DMS 273 treated with DMSO at 0.1 percent for 48 hours (cell line): ENCODE results near the gene KRT6C.
"Not testable (repeated sequence)": the region's sequence is repeated elsewhere in the genome, so short reads cannot be mapped to it uniquely, and the experiment has no call there.

ENCODE experiments used
- DNase-seq: peaks from one replicate; lab custom pipeline; 2025; lab: John Stamatoyannopoulos, UW

Gene KRT6C

DNA sequence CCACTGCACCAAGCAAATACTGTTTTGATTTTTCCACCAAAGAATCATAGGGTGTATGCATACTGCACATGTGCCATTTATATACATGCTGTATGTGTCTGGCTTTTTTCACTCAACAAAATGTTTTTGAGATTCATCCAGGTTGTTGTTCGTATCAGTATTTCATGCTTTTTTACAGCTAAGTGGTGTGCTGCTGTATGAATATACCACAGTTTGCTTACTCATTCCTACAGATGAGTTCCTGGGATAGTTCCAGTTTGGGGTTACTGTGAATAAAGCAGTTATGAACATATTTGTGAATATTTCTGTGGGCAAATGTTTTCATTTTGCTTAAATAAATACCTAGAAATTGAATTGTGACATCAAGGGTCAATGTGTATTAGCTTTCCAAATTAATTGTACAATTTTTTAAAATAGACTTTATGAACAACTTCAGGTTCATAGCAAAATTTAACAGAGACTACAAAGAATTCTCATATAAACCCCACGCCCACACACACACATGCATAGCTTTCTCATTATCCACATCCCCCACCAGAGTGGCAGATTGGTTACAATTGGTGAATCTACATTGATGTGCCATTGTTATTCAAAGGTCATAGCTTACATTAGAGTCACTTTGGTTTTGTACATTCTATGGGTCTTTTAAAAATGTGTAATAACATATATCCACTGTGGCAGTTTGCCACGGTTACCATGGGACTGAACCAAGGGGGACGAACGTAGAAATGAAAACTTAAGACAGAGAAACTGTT lies 26.4 kb upstream of the KRT6C start:
- DNase-seq, result no peak

DNA sequence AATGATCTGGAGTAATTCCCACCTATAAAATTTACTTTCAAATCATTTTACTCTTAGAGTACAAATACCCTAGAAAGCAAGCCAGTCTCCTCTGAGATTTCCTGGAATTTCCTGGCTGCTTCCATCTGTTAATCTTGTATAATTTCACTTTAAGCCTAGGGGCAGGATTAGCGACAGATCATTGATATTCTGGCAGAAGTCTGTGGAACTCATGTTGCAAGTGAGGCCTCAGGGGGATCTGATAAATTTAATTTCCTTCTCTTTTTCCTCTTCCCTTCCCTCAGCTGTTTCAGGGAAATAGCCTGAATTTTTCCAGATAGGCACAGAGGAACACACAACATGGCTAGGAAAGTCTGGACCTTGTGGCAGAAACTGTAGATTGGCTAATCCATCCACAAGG lies 25.3 kb upstream of the KRT6C start:
- DNase-seq, result no peak

DNA sequence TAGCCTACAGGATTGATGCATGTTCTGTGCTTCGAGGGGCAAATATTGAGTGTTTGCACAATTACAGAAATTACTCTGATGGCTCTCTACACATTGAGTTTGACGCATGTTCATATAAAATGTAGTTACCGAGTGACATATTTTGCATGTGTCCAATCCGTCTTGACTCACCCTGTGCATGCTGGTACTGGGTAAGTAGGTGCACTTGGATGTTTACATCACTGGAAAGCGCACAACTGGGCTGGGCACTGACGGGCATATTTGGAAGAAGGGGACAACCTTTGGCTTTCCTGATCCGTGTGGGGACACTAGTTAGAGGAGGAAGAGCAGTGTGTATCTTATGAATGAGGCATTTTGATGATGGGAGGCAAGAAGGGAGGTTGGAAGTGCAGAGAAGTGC lies 24.4 kb upstream of the KRT6C start:
- DNase-seq, result no peak

DNA sequence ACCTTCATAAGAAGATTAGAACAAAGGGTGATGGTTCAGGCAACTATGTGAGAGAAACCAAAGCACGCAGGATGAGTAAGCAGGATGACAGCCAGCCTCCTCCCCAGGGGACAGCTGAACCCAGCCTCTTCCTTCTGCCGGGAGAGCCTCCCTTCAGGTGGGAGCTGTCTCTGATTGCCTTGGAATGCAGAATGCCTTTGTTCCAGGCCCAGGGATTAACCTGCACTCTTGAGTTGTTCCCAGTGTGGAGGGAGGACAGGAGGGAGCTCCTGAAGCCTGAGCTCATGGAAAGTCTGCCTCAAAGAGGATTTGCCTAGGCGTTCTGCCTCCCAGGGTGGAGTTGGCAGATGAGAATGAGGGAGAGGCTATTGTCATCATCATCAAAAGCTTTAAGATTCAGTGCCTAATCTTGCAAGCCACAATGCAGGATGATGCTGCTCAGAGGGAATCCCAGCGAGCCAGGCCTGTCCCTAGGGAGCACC lies 23.0 kb upstream of the KRT6C start:
- DNase-seq, result no peak

DNA sequence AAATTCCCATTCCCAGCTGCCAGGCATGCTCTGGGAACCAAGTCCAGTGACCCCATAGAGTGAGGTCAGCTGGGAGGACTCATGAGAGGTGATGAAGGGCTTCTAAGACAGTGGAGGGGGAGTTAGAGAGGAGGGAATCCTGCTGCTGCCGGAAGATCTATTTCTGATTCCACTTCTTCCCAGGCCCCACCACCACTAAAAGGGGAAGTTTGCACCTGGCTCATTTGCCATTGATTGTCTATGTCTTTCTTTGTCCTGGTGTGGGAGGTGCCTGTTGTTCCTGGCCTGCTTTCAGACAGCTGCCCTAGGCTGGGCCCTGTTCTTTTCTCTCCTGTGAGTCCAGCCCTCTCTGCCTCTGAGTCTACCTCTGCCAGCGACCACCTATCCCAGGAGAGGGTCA lies 22.4 kb upstream of the KRT6C start:
- DNase-seq, result no peak

DNA sequence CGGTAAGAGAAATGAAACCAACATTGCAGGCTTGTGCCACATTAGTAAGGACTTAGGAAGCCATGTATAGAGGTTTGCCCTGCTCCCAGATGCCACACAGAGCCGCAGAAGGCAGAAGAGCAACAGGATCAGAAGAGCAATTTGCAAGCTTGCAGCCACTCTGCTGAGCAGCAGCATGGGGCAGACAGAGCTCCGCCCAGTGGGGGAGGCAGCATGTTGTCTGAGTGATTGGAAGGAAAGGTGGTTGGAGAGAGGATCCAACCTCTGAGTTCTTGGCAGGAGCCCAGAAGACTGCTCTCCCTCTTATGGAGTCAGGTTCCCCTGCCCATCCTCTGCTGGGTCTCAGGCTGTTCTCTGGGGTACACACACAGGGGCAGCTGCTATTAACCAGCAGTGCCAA lies 21.8 kb upstream of the KRT6C start:
- peak; percentile 35 for DNase-seq

DNA sequence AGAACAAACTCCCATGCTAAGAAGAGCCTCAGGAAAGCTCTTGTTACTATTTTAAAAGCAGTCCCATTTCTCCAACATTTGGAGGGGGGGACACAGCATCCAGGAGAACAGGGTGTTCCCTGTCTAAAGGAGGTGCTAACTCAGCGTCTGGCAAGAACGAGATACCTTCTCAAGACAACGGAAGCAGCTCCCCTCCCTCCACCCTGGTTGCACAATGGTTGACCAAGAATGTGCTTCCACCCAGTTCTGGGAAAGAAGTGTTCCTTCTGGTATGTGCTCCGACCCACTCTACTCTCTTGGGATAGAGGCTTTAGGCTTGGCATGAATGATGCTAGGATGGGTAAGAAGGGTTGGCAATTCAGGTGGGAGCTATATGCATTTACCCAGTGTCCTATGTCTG lies 20.9 kb upstream of the KRT6C start:
- no peak for DNase-seq

DNA sequence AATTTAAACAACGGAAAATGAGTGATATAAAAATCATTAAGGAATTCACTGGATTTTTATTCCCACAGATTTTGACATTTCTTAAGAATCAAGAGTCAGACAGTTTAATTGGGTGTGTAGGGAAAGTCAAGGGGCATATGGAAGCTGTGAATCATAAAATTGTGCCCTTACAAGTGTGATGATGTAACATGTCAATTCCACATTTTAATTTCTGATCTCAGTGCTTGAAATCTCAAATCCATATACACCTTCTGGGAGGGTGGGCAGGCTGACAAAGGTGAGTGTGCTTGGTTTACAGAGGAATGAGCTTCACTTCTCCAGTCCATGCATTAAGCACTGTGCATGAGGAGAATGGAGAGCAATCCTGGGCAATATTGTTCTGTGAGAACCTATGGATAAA lies 20.5 kb upstream of the KRT6C start:
- no peak for DNase-seq

DNA sequence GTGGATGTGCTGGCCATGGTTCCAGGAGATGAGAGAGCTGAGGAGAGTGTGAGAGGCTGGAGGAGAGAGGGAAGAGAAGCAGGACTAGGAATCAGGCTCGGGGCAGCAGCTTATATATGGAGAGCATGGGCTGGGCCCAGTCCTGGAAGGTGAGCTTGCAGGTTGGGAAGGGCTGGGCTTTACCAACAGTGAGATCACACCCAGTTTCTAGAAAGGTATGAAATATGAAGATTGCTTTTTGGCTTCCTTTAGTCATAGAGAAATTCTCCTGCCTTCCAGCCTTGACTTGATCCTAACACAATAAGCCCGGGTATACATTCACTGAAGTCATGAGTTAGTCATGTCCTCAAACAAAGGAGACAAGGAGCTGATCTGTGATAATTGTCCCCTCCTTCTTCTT lies 19.6 kb upstream of the KRT6C start, which contains the start of gene KRT6A:
KRT6A (minus strand) TSS at position 86 of the 400 bp plus-strand sequence; CDS start at position 17, 69 bp downstream.
- DNase-seq, result no peak

DNA sequence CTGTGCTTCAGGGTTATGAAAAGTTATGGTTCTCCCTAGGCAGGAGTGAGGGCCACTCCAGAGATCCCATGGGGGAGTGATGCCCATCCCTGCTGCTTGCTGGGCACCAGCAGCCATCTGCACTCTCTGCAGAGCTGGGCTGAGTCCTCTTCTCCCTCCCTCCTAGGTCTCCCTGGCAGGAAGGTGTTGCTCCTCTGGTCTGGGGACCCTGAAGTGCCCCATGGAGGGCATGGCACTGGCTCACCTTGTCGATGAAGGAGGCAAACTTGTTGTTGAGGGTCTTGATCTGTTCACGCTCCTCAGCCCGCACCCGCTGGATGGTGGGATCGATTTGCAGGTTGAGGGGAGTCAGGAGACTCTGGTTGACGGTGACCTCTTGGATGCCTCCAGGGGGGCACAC lies 18.8 kb upstream of the KRT6C start:
- DNase-seq, result not testable (repeated sequence)

DNA sequence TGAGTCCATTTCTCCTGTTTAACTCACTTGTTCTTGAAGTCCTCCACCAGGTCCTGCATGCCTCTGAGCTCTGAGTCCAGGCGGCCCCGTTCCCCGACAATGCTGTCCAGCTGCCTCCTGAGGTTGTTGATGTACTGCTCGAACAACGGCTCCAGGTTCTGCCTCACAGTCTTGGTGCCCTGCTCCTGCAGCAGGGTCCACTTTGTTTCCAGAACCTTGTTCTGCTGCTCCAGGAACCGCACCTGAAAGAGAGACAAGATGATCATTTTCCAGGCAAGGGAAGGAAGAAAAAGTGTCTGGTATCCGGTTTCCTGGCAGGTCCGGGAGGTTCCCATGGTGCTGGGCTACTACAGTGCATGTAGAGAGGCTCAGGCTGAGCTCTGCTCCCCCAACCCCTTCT lies 17.9 kb upstream of the KRT6C start:
- DNase-seq, result not testable (repeated sequence)

DNA sequence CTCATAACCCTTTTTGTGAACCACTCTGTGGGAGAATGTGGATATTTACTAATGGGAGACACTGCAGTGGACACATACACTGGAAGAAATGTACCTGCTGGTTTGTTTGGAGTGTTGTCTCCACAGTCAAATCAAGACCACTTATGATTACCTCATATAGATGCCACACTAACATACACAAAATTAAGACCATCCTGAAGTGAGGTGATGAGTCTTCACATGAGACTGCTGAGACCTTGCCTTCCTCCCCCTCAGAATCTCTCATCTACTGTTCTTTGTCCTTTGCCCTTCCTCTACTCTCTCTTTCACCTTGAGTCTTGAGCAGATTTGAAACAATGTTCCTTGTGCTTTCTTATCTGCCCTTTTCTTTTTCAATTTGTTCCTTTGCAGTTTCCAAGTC lies 15.1 kb upstream of the KRT6C start:
- DNase-seq, result no peak

DNA sequence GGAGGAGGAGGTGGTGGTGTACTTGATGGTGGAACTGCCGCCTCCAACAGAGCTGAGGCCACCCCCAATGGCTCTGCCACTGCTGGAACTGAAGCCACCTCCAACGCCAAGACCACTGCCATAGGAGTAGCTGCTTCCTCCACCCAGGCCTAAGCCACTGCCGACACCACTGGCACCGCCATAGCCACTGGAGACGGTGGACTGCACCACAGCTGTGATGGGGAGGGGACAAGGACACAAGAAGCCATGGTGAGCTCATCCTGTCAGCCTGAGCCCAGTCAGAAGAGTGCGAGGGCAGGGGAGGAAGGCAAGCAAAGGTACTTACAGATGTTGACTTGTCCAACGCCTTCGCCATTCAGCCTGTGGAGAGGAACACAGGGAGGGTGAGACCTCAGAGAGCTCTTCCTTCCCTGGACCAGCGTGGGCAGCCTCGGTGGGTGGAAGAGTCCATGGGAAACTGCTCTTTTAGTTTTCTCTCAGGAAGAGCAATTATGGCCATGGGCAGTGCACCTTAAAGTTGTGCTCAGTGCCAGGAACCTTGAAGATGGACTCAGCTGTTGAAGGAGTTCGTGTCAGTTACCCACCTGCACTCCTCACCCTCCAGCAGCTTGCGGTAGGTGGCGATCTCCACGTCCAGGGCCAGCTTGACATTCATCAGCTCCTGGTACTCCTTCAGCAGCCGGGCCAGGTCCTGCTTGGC lies 14.3 kb upstream of the KRT6C start:
- not testable (repeated sequence) for DNase-seq

DNA sequence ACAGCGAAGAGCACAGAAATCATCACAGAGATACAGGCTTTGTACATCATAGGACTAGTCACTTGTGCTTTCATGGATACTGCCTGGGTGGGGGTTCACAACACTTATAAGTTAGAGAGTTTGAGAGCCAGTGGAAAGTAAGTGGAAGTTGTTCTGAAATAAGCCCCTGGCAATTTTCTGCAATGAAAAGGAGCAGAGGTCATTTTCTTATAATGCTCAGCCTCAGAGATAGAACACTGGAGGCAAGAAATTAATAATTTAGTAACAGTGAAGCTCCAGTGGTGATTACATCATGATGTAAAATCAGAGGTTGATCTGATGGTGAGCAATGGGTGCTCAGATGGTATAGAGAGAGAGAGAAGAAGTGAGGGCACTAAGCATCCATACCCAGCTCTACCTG lies 13.6 kb upstream of the KRT6C start:
- DNase-seq, result no peak

DNA sequence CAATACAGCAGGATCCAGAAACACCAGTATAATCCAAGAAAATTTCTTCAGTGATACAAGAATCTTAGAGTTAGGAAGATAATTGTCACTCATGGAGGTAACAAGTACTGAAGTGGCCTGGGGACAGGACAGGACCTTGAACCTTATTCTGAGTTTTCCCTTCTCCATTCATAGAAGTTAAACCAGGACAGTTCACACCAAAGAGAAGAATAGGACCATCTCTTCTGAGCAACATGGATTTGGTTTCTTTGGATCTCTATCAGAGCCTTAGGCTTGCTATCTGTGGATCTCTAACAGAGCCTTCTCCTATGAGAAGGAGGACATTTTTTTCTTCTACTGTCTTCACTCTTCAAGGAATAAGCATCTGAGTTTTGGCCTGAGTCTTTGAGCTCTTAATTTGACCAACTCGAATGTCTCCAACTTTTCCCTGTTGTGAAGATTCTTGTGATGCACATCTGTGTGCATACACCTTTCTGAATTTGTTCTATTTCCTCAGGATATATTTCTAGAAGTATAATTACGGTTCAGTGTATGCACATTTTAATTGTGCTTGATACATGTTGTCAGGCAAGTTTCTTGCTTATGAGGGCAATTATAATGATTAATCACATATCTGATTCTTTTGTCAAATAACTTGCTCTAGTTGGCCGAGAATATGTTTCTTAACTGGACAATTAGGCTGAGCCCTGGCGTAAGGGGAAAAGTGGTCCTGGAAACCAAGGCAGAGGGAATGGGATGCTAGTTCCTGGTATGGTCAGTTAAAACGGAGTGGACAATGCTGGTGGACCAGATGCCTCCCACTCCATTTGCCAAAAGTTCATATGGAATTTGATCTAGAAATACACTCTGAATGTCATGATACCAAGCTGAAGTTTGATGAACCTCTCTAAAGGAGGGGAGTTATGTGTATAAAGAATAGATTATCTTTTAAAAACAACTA lies 12.8 kb upstream of the KRT6C start:
- DNase-seq, result no peak

DNA sequence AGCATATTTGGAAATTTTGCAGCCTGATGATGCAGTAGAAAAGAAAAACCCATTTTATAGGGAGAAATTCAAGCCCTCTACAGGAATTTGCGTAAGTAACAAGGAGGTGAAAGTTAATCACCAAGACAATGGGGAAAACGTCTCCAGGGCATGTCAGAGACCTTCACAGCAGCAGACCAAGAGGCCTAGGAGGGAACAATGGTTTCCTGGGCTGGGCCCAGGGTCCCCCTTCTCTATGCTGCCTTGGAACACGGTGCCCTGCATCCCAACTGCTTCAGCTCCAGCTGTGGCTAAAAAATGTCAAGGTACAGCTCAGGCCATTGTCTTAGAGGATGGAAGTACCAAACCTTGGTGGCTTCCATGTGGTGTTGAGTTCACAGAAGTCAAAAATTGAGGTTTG lies 6.5 kb upstream of the KRT6C start:
- no peak for DNase-seq

DNA sequence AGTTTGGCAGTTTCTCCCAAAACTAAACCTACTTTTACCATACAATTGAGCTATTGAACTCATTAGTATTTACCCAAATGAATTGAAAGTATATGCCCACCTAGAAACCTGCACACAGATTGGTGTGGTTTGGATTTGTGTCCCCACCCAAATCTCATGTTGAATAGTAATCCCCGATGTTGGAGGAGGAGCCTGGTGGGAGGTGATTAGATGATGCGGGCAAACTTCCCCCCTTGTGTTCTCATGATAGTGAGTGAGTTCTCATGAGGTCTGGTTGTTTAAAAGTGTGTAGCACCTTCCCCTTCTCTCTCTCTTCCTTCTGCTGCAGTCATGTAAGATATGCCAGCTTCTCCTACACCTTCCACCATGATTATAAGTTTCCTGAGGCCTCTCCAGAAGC lies 4.0 kb upstream of the KRT6C start:
- no peak for DNase-seq

DNA sequence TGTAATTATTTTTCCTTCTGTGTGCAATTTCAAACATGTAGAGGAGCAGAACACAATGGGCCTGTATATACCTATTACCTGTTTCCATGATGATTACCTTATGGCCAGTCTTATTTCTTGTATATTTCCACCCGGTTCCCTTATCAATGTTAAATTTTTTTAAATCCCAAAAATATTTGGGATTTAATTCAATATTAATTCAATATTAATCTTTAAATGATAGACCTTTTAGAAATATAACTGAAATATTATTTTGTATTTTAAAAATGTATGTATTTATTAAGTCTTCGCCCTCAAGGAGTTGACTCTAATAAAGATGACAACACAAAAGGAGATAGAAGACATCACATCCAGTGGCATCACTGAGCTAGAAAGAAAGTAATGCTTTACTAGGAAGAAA lies 607 bp upstream of the KRT6C start:
- no peak for DNase-seq

DNA sequence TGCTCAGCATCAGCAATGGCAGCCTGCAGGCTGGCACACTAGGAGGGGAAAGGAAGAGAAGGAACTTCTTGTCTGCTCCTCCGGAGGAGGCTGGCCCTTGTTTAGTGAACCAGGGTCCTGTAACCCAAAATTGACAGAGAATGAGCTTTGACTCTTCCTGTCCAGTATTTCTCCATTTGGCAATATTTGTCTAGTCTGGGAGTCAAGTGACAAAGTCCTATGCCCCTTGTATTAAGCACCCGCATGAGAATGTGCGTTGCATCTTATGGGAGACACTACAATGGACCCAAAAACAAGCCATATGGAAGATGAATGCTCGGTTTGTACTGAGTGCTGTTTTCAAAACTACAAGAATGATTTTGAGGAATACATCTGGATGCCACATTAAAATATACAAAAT lies 3.8 kb downstream of the KRT6C start:
- DNase-seq, result no peak

DNA sequence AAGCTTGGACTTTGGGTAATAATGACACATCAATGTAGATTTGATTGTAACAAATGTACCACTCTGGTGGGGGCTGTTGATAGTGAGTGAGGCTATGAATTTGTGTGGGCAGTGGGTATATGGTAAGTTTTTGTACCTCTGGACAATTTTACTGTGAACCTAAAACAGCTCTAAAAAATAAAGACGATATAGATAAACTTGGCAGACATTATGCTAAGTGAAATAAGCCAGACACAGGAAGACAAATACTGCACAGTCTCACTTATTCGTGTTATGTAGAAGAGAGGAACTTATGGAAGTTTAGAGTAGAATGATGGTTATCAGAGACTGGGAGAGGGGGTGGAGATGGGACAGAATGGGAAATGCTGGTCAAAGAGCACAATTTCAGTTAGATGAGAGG lies 8.7 kb downstream of the KRT6C start:
- no peak for DNase-seq

DNA sequence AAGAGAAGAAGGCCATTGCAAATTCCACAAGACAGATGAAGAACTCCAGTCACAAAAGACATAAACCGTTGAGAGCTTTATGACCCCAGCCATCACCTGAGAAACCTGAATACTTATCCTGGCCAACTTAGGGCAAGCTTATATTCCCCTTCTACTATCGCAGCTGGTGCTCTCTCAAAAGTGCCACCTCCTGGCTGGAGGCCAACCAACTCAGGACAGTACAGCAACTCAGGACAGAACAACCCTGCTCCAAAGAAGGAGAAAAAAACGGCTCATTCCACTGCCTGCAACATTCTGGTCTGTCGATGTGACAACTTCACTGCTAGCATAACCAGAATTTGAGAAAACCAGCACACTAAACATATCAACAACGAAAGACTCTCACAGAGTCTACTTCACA lies 11.9 kb downstream of the KRT6C start:
- no peak for DNase-seq

DNA sequence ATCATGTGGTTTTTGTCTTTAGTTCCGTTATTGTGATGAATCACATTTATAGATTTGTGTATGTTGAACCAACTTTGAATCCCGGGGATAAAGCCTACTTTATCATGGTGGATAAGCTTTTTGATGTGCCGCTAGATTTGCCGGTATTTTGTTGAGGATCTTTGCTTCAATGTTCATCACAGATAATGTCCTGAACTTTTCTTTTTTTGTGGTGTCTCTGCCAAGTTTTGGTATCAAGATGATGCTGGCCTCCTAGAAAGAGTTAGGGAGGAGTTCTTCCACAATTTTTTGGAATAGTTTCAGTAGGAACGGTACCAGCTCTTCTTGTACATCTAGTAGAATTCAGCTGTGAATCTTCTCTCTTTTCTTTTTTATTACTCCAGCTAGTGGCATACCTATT lies 14.7 kb downstream of the KRT6C start:
- no peak for DNase-seq

DNA sequence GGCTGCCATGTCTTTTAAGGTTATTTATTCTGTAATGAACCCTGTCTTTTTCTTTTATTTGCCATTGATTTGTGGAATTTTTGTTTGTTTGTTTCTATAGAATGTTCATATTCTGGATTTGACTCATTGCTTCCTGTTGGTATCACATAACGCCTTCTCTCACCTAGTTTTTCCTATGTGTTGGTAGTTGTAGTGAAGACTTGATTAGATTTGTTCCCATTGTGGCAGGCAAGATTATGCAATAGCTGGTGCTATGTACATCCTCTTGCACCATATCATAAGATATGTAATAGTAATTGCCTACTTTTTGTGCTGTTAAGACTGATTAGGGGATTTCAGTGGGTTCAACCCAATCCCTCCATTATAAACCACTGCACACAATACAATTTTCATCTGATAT lies 17.8 kb downstream of the KRT6C start:
- no peak for DNase-seq
